HepG2 (cell line): ENCODE data around the gene ENAH. TPM values are rescaled to one million over a fixed set of nuclear protein-coding genes. Genes with fewer than 3 reads are reported as not detected.

Experiments
- CAMTA2 ChIP-seq: sonication (generic); formaldehyde crosslinking; IDR thresholded peaks from 2 replicates; pipeline ENCODE4 v1.4.0; 2020; ENCODE audit warnings: mild to moderate bottlenecking, missing genetic modification reagents, borderline replicate concordance
- CREM ChIP-seq, 2 experiments: sonication (generic) in 1 of 2; formaldehyde crosslinking in 1 of 2; IDR thresholded peaks; 2 replicates each; pipeline versions ENCODE4 v1.4.0 to v1.6.1; 2016 to 2020; ENCODE audit warnings: antibody characterized with exemption in 1 of 2, mild to moderate bottlenecking in 1 of 2, missing genetic modification reagents in 1 of 2
- EEA1 ChIP-seq: sonication (generic); formaldehyde crosslinking; IDR thresholded peaks from 2 replicates; pipeline ENCODE4 v1.5.1; 2020; ENCODE audit warnings: mild to moderate bottlenecking, missing genetic modification reagents, borderline replicate concordance
- FLYWCH1 ChIP-seq: sonication (generic); formaldehyde crosslinking; IDR thresholded peaks from 2 replicates; pipeline ENCODE4 v1.8.1; 2023; ENCODE audit warnings: mild to moderate bottlenecking, missing genetic modification reagents
- FOXK2 ChIP-seq: fragments of 450-650 bp; IDR thresholded peaks from 2 replicates; pipeline ENCODE4 v1.6.1; 2016
- IRF1 ChIP-seq: sonication (generic); formaldehyde crosslinking; IDR thresholded peaks from 2 replicates; pipeline ENCODE4 v1.4.0; 2020; ENCODE audit warnings: low read depth, mild to moderate bottlenecking, missing genetic modification reagents
- JUNB ChIP-seq: sonication (generic); formaldehyde crosslinking; IDR thresholded peaks from 2 replicates; pipeline ENCODE4 v1.8.0; 2022; ENCODE audit warnings: missing genetic modification reagents, mild to moderate bottlenecking, borderline replicate concordance
- KDM6A ChIP-seq: IDR thresholded peaks from 2 replicates; pipeline ENCODE4 v1.6.1; 2016; ENCODE audit warnings: low read depth
- POLR2AphosphoS2 ChIP-seq: IDR thresholded peaks from 2 replicates; pipeline ENCODE4 v1.6.1; 2011; ENCODE audit warnings: low read depth, low read length, improper control_type of control experiment
- REST ChIP-seq, 2 experiments: IDR thresholded peaks; 2 replicates each; pipeline ENCODE4 v1.6.1; 2011 to 2012; ENCODE audit warnings: low read length in 2 of 2, borderline replicate concordance in 1 of 2, low read depth in 1 of 2, mild to moderate bottlenecking in 1 of 2, moderate library complexity in 1 of 2
- SPEN ChIP-seq: sonication (generic); formaldehyde crosslinking; IDR thresholded peaks from 2 replicates; pipeline ENCODE4 v1.5.1; 2020; ENCODE audit warnings: low read depth, mild to moderate bottlenecking, missing genetic modification reagents
- YEATS4 ChIP-seq: sonication (generic); formaldehyde crosslinking; IDR thresholded peaks from 2 replicates; pipeline ENCODE4 v1.4.0; 2020; ENCODE audit warnings: missing genetic modification reagents, borderline replicate concordance
- YY1 ChIP-seq: IDR thresholded peaks from 2 replicates; pipeline ENCODE4 v1.6.1; 2011; ENCODE audit warnings: low read length, low read depth, moderate library complexity, mild to moderate bottlenecking; ENCODE audit not compliant: insufficient read depth, insufficient replicate concordance
- ZNF160 ChIP-seq: sonication (generic); formaldehyde crosslinking; IDR thresholded peaks from 2 replicates; pipeline ENCODE4 v1.8.0; 2022; ENCODE audit warnings: mild to moderate bottlenecking, inconsistent platforms, missing genetic modification reagents
- ZNF333 ChIP-seq: sonication (generic); formaldehyde crosslinking; IDR thresholded peaks from 2 replicates; pipeline ENCODE4 v1.4.0; 2020; ENCODE audit warnings: mild to moderate bottlenecking, missing genetic modification reagents, borderline replicate concordance
- ZNF354B ChIP-seq: sonication (generic); formaldehyde crosslinking; IDR thresholded peaks from 2 replicates; pipeline ENCODE4 v1.8.0; 2022; ENCODE audit warnings: mild to moderate bottlenecking, missing genetic modification reagents
- polyA plus RNA-seq, 8 experiments: library from polyadenylated mRNA; depleted of rRNA in 3 of 8; stranded (reverse) in 7 of 8; unstranded in 1 of 8; fragments of >200 nt; fragmentation: Illumina TruSeq in 4 of 8; extraction: Trizol in 4 of 8; gene quantifications; 2 replicates each; pipeline versions ENCODE4 v1.2.1 to v1.2.3, GENCODE V29; 2011 to 2016; ENCODE audit warnings: low read depth in 4 of 8, missing spikeins in 1 of 8, mixed read lengths in 1 of 8; ENCODE audit not compliant: insufficient read depth in 1 of 8
- total RNA-seq, 5 experiments: library from RNA; depleted of rRNA; stranded (reverse); fragments of >200 nt; fragmentation: Illumina TruSeq; extraction: Trizol; gene quantifications; 2 replicates each; pipeline ENCODE4 v1.2.3, GENCODE V29; 2016; ENCODE audit warnings: low read depth in 1 of 5
- TF ChIP-seq, protein P1 (sequence below): IDR thresholded peaks from 2 replicates; pipeline ENCODE4 v1.6.1; 2016
- TF ChIP-seq, protein P2 (sequence below): sonication (generic); formaldehyde crosslinking; IDR thresholded peaks from 2 replicates; pipeline ENCODE4 v1.8.0; 2022; ENCODE audit warnings: low read depth, missing genetic modification reagents
- TF ChIP-seq, protein P3 (sequence below): sonication (generic); formaldehyde crosslinking; IDR thresholded peaks from 2 replicates; pipeline ENCODE4 v1.8.1; 2023; ENCODE audit warnings: mild to moderate bottlenecking, missing genetic modification reagents, borderline replicate concordance

The ENAH gene
- total and polyA plus RNA-seq, 2 of the 13 experiments (the other 11 are each of a cell fraction or from before 2014, with no cell fraction given): 22.1 to 58.3 TPM

DNA sequence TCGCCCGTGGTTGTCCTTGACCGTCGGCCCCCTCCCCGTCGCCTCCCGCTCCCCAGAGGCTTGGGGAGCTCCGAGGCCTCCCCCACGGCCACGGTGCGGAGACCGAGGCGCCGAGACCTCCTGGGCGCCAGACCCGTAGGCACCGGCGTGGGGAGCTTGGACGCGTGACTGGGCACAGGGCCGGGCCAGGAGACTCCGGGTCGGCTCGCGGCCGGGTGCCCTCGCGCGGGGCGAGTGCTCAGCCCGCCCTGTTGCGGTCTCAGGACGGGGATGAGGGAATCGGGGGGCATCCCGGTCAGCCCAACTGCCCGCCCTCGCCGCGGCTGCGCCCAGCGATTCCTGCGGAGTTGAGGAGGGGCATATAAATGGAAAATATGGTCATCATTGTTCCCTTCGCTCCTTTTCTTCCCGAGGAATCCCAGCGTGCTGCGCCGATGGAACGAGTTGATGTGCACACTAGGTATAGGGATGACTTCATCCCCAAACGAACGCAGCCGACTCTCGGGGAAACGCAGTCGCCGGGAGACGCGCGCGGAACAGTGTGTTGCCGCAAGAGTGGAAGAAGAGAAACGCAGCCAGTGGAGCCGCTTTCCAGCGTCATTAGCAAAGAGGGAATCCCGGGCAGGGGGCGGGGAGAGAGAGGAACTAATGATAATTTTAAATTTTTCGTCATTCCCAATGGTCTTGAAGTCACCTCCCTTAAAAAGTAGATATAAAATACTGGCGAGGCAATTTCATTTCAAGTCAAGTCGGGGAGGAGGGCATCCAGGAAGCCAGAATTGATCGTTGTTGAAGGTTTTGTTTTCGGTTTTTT, 747 bp upstream of the ENAH start (continued):
- TF ChIP-seq YY1: no peak
- peak; percentile 59; the same call in 1 of the 2 replicates for TF ChIP-seq YEATS4
- TF ChIP-seq IRF1 (CRISPR knock-in tag): no peak
- peak; percentile 22; the same call in 1 of the 2 replicates for TF ChIP-seq SPEN (CRISPR knock-in tag)
- peak; percentile 80 for TF ChIP-seq ZNF333 (CRISPR knock-in tag)
- TF ChIP-seq REST (IDR thresholded peaks at IDR 0.05; ENCODE audit: borderline replicate concordance in 1 of 2, low read depth in 1 of 2, low read length in 2 of 2): no peak
- 0 out of 2 replicates have a peak, but pooled peaks have one; percentile 64 for TF ChIP-seq ZNF160
- TF ChIP-seq, protein P1, sequence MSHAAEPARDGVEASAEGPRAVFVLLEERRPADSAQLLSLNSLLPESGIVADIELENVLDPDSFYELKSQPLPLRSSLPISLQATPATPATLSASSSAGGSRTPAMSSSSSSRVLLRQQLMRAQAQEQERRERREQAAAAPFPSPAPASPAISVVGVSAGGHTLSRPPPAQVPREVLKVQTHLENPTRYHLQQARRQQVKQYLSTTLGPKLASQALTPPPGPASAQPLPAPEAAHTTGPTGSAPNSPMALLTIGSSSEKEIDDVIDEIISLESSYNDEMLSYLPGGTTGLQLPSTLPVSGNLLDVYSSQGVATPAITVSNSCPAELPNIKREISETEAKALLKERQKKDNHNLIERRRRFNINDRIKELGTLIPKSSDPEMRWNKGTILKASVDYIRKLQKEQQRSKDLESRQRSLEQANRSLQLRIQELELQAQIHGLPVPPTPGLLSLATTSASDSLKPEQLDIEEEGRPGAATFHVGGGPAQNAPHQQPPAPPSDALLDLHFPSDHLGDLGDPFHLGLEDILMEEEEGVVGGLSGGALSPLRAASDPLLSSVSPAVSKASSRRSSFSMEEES (CRISPR knock-in tag): no peak
- TF ChIP-seq ZNF354B (CRISPR knock-in tag): no peak
- TF ChIP-seq CAMTA2 (CRISPR knock-in tag): peak; percentile 40; the same call in 1 of the 2 replicates
- no peak for TF ChIP-seq EEA1
- TF ChIP-seq JUNB: no peak
- TF ChIP-seq FOXK2: no peak
- TF ChIP-seq POLR2AphosphoS2: no peak
- TF ChIP-seq FLYWCH1 (CRISPR knock-in tag): no peak
- TF ChIP-seq, protein P2, sequence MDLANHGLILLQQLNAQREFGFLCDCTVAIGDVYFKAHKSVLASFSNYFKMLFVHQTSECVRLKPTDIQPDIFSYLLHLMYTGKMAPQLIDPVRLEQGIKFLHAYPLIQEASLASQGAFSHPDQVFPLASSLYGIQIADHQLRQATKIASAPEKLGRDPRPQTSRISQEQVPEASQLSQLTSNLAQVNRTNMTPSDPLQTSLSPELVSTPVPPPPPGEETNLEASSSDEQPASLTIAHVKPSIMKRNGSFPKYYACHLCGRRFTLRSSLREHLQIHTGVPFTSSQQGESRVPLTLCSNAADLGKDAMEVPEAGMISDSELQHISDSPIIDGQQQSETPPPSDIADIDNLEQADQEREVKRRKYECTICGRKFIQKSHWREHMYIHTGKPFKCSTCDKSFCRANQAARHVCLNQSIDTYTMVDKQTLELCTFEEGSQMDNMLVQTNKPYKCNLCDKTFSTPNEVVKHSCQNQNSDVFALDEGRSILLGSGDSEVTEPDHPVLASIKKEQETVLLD (CRISPR knock-in tag): no peak
- no peak for TF ChIP-seq CREM (IDR thresholded peaks at IDR 0.05)
- no peak for TF ChIP-seq CREM (CRISPR knock-in tag; IDR thresholded peaks at IDR 0.05)
- no peak for TF ChIP-seq KDM6A (CRISPR knock-in tag)
- TF ChIP-seq, protein P3, sequence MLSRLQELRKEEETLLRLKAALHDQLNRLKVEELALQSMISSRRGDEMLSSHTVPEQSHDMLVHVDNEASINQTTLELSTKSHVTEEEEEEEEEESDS (CRISPR knock-in tag): no peak
